NCI-H446 (cell line): ENCODE measurements around the gene NFIX.
A peak's percentile ranks its signal among the peaks of the same experiment; 100 is the strongest.

Source experiments
- DNase-seq, 2 experiments: peaks; one replicate each; lab custom pipeline; 2025; lab: John Stamatoyannopoulos, UW

The NFIX gene

DNA sequence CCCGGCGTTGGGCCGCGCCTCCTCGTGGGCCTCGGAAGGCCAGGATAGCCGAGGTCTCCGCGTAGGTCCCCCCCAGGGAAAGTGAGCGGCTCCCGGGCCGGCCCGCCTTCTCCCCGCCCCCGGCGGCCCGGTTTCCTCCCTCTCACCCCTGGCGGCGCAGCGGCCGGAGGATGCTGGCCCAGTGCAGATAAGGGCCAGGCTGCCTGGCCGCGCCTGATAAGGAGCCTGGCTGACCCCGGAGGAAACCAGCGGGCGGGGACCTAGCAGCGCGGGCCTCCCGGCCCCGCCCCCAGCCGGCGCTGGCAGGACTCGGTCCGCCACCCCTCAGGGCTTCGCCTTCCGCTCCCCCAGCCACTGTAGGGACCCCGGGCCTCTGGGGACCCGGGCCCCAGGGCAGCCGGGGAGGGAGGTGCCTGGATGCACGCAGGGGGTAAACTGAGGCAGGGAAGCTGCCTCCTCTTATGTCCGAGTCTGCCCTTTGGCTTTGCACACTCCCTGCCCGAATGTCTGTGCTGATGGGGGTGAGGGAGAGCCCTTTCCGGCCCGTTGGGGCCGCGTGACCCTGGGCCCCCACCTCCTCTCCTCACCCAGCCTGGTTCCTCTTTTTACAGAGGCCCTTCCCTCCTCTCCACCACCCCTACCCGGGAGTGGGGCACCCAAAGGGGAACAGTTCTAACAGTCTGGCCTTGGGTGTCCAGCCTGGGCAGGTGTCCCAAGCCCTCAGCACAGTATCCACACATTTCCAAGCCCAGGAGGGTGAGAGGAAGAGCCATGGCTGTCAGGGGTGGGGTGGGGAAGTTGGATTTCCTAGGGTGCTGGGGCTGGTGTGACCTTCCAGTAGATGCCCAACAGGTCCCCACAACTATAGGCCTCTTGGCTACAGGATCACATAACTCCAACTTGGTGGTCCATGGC, 107.6 kb downstream of the NFIX start, which contains the start of gene LYL1:
LYL1 (minus strand) TSS at position 193 of the 915 bp plus-strand sequence. CDS start 1,687 bp downstream, outside the sequence.
- DNase-seq: no peak

DNA sequence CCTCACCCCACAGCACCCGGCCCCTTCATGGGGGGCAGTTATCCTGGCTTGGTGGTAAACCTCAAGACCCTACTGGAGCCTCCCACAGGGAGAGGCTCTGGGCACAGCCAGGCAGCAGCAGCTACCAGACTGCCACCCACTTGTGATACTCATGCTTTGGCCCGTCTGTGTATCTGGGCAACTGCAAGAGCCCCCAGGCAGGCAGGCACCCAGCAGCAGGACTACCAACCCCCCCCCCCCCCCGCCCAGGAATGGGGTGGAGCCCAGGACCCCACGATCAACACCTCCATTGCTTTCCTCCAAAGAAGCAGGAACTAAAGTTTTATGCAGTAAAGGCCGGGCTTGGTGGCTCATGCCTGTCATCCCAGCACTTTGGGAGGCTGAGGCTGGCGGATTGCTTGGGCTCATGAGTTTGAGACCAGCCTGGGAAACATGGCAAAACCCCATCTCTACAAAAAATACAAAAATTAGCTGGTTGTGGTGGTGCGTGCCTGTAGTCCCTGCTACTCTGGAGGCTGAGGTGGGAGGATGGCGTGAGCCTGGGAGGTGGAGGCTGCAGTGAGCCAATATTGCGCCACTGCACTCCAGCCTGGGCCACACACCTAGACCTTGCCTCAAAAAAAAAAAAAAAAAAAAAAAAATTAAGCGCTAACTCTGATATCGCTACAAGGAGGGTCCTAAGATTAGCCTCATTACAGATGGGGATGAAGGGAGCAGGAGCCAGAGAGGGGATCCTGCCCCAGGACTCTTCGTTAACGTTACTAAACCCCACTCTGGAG, 108.5 kb downstream of the NFIX start:
- DNase-seq: no peak

DNA sequence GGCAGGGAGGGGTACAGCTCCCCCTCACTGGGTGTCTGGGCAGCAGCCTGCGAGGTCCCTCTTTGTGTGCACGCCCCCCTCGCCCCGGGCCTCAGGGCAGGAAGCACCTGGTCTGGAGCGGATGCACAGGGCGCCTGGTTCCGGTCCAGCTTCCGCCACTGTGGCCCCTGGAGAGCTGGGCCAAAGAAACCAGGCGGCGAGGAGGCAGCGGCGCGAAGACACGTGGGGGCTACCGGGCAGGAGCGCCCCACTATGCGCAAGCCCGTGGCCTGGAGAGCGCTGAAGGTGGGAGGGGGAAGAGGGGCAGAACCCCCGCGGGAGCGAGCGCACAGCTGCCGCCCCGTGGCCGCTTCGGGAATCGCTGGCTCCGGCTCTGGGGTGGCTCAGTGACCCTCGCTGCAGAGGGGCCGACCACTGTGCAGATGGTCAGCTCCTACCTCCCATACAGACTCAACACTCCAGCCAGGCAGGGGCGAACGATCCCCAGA, 109.1 kb downstream of the NFIX start:
- no peak for DNase-seq

DNA sequence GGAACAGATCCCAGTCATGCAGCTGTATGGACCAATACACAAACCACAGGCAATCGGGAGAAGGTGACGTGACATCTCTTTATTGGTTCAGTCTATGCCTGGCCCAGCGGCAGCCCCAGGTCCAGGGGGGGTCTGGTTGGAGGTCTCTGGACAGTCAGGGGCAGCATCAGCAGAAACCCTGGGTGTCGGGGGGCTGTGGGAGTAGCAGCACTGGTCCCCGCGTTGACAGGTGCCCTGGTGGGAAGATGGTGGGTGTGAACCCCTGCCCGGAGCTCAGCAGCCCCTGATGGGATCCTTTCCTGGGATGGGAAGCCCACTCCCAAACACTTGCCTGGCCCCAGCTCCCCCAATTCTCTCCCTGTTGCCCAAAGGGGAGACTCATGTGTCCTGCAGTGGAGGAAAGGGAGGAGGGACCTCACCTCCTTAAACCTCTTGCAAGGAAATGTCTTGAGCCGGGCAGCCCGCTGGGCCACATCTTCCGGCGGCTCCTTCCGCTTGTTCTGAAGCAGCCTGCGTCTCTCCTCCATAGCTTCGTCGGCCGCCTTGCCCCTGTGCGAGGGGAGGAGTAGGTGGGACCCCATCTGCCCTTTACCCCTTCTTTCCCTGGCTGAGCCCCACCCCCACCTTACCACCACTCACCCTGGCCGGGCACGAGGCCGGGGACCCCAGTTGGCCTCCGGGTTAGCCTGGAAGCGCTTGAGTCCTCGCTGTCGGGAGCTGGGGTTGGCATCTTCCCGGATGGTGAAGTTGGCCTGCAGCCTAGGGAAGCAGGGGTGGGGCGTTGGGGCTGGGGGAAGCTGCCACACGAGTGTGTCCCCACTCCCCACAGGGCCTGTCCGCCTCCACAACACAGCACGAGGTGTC, 109.8 kb downstream of the NFIX start:
- no peak for DNase-seq

DNA sequence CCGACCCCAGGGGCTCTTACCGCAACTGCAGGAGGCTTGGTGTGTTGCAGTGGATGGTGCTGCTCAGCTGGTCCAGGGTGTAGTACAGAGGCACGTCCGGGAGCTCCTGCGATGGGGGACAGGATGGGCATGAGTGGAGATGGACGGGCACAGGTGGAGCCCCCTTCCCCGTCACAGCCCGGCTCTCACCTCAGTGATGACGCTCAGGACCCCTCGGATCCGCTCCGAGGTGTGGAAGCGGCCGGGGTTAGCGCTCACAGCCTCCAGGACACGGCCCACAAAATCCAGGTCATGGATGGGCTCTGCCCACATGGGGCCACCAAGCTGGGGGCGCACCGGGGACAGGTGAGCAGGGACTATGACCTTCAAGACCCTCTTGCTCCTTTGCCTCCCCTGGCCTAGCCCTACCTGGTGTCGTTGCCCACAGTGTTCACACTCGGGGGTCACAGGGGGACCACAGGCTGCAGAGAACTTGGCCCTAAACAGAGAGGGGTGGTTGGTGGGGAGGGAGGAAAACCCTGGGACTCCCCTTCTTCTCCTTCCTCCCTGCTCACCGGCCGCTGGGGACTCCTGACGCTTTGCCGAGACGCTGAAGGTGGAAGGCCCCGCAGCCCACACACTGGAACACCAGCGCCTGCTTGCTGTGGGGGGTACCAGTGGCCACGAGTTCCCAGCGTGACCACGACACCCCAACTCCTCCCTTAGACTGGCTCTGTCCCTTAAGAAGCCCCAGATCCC, 114.3 kb downstream of the NFIX start:
- no peak for DNase-seq

GRCh38 chr19:13110099-13110610, 114.9 kb downstream of the NFIX start:
- no peak for DNase-seq

- no peak for DNase-seq
Observed at GRCh38 chr19:13112555-13112954, 117.3 kb downstream of the NFIX start.

DNA sequence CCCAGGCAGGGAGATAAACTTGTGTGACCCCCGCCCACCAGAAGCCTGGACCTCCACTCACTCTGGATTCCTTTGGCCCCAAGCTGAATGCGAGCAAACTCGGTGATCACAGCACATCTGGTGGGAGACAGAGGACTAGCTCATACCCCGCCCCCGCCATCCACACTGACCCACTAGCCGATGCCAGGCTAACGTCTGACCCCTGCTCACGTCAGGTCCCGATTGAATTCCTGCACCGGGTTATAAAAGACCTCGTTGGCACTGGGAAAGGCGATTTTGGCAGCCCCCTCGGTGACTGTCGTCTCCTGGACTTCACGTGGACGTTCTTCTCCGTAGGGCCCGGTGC, 120.6 kb downstream of the NFIX start:
- no peak for DNase-seq

GRCh38 chr19:13116282-13117175, 121.3 kb downstream of the NFIX start, which contains the start of gene TRMT1:
Gene TRMT1, minus strand, starts transcription at chr19:13116740. Its CDS starts 341 bp downstream, at chr19:13116399.
- peak; percentile 87 to 93 for DNase-seq

DNA sequence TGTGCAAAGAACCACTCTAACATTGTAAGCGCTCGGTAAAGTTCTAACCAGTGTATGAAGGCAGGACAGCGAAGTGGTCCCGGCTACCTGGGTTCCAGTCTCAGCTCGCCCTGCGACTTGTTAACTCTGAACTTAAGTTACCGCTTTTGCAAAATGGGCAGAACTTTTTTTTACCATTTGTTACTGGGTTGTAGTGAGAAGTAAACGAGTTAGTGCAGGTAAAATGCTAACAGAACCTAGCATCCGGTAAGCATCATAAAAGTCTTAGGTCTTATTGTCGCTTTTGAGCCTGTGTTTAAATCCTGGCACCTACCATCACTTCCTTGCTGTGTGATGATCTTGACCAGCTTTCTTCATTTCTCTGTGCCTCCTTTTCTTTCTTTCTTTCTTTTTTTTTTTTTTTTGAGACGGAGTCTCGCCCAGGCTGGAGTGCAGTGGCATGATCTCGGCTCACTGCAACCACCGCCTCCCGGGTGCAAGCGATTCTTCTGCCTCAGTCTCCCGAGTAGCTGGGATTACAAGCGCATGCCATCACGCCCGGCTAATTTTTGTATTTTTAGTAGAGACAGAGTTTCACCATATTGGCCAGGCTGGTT, 122.0 kb downstream of the NFIX start:
- DNase-seq: peak in 1 of 2 experiments; percentile 53

DNA sequence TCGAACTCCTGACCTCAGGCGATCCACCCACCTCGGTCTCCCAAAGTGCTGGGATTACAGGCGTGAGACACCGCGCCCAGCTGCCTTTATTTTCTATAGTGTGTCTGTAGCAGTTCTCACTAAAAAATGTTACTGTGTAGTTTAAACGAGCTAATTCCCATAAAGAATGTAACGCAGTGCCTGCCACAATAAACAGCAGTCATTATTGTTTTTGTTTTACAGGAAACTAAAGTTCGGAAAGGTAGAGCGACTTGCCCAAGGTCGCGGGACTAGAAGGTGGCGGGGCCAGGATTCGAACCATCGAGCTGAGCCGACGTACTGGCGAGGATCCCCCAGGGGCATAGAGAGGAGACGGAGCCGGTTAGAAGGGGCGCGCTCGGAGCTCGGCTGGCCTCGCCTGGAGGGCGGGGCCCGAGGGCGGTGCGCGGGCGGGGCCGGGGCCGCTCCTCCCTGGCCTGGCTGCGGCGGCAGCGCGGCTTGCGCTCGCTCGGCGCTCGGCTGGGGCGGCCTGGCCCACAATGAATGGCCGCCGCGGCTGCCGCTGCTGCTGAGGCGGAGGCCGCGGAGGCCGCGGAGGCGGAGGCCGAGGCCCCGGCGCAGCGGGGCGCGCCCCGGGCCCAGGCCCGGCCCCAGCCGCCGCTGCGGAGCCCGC, 122.6 kb downstream of the NFIX start, which contains the start of gene NACC1:
NACC1 (plus strand) TSS at position 493 of the 652 bp plus-strand sequence. CDS start 16,944 bp downstream, outside the sequence.
- peak; percentile 77 to 95 for DNase-seq

GRCh38 chr19:13118424-13119193, 123.3 kb downstream of the NFIX start:
- DNase-seq: no peak

GRCh38 chr19:13119627-13120026, 124.4 kb downstream of the NFIX start:
- no peak for DNase-seq

GRCh38 chr19:13120031-13120430, 124.8 kb downstream of the NFIX start:
- DNase-seq: no peak

DNA sequence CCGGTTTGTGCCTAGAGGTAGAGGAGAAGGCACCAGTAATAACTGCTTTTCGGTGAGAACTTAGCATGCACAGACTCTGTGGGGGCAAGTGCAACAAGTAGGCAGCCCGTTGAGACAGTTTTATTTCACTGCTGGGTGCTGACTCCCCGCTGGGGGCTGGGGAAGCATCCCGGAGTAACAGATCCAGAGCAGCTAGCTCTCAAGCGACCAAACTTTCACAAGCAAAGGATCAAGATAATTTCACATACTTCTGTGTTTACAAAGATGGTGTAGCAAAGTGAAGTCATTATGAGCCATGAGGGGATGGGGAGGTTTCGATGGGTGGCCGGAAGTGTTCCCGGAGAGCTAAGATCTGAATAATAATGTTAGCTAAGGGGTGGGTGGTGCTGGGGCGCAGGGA, 125.5 kb downstream of the NFIX start:
- no peak for DNase-seq

- DNase-seq: no peak
Observed at GRCh38 chr19:13121551-13122274, 126.4 kb downstream of the NFIX start.

- DNase-seq: no peak
Observed at GRCh38 chr19:13122275-13122878, 127.1 kb downstream of the NFIX start.
